HepG2 (cell line): Measurements from ENCODE around the gene RPL32.

Source experiments
- CHD4 ChIP-seq: fragments of 200-600 bp; sonication (generic); IDR thresholded peaks from 2 replicates; pipeline ENCODE4 v1.7.0; 2017; ENCODE audit warnings: mild to moderate bottlenecking, low read length, borderline replicate concordance
- CTCF ChIP-seq: sonication (generic); formaldehyde crosslinking; IDR thresholded peaks from 2 replicates; pipeline ENCODE4 v1.5.0; 2020; ENCODE audit warnings: mild to moderate bottlenecking, missing genetic modification reagents, moderate library complexity
- ISX ChIP-seq: sonication (generic); formaldehyde crosslinking; conservative IDR thresholded peaks from 2 replicates; pipeline ENCODE4 v1.5.0; 2020; ENCODE audit warnings: missing genetic modification reagents
- MTF1 ChIP-seq: sonication (generic); formaldehyde crosslinking; IDR thresholded peaks from 2 replicates; pipeline ENCODE4 v1.5.0; 2020; ENCODE audit warnings: missing genetic modification reagents
- NFE2L1 ChIP-seq: sonication (generic); formaldehyde crosslinking; IDR thresholded peaks from 2 replicates; pipeline ENCODE4 v1.4.0; 2020; ENCODE audit warnings: missing genetic modification reagents, mild to moderate bottlenecking, borderline replicate concordance
- NR2F1 ChIP-seq, 2 experiments: fragments of 450-650 bp in 1 of 2; formaldehyde crosslinking in 1 of 2; IDR thresholded peaks; 2 replicates each; pipeline versions ENCODE4 v1.5.0 to v1.6.1; 2016 to 2020; ENCODE audit warnings: mild to moderate bottlenecking in 1 of 2, missing compliant biosample characterization in 1 of 2, missing genetic modification reagents in 1 of 2, moderate library complexity in 1 of 2
- PBX3 ChIP-seq: sonication (generic); formaldehyde crosslinking; IDR thresholded peaks from 2 replicates; pipeline ENCODE4 v1.8.1; 2023; ENCODE audit warnings: missing genetic modification reagents, inconsistent platforms, borderline replicate concordance
- POLR2A ChIP-seq, 2 experiments: IDR thresholded peaks; 2 replicates each; pipeline ENCODE4 v1.6.1; 2011; ENCODE audit warnings: low read depth in 2 of 2, low read length in 2 of 2, mild to moderate bottlenecking in 1 of 2, moderate library complexity in 1 of 2; ENCODE audit not compliant: insufficient read depth in 1 of 2
- RAD21 ChIP-seq: fragments of 450-650 bp; formaldehyde crosslinking; IDR thresholded peaks from 2 replicates; pipeline ENCODE4 v1.5.0; 2020; ENCODE audit warnings: mild to moderate bottlenecking
- ZNF224 ChIP-seq: sonication (generic); formaldehyde crosslinking; IDR thresholded peaks from 2 replicates; pipeline ENCODE4 v1.5.0; 2020; ENCODE audit warnings: mild to moderate bottlenecking, missing genetic modification reagents
- ZNF367 ChIP-seq: sonication (generic); formaldehyde crosslinking; IDR thresholded peaks from 2 replicates; pipeline ENCODE4 v1.4.0; 2020; ENCODE audit warnings: missing genetic modification reagents, borderline replicate concordance

GRCh38 chr3:12824299-12824698 is 17.1 kb downstream of the RPL32 start:
- no peak for TF ChIP-seq NR2F1 (CRISPR knock-in tag; IDR thresholded peaks at IDR 0.05)
- TF ChIP-seq PBX3 (CRISPR knock-in tag) = no peak
- TF ChIP-seq CHD4 = no peak
- no peak for TF ChIP-seq POLR2A (IDR thresholded peaks at IDR 0.05; ENCODE audit: insufficient read depth in 1 of 2, low read depth in 2 of 2, low read length in 2 of 2)
- no peak for TF ChIP-seq NFE2L1 (CRISPR knock-in tag)
- no peak for TF ChIP-seq CTCF
- no peak for TF ChIP-seq ZNF367 (CRISPR knock-in tag)
- TF ChIP-seq ISX (CRISPR knock-in tag) = no peak
- TF ChIP-seq RAD21 = no peak
- TF ChIP-seq MTF1 = no peak
- no peak for TF ChIP-seq ZNF224 (CRISPR knock-in tag)
